ENCODE measurements around the gene ADH1A.
"Not testable (repeated sequence)": the region's sequence is repeated elsewhere in the genome, so short reads cannot be mapped to it uniquely, and the experiment has no call there.

Gene ADH1A

DNA sequence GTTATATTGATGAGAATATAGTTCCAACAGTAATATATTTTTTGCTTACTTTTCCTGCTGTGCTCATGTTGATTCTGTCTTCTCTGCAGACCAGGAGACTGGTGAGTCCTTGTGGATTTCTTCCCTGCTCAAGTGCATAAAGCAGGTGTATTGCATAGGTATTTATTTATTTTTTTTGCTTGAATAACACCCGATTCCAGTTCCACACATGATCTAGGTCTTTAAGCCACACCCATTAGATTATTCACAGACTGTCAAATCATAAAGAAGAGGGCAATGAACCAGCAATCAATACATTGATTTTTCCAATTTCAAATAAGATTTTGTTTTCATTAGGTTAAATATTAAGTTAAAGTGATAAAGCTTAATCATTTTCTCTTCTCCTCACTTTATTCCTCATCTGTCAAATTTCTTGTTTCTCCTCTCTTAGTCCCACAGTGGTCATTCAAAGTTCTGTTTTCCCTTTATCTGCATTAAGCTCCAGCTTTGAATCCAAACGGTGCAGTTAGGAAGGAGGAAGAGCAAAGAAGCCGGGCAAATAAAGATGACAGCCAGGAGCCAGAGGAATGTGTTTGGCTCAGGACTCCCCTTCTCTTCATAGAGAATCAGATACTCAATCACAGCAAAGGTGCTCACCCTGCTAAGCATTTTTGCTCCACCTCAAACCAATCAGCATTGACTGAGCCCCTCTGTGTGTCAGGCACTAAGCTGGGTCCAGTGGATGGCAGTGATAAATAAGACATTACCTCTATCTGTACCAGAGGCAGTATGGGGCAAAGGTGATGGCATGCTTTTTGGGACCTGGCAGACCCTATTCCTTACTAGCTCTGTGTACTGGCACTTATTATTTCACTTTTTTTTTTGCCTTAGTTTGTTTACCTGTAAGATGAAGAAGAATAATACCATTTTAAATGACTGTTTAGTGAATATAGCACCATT is at the start of gene ADH1A:
Gene ADH1A, minus strand, starts transcription at position 138 of the 939 bp plus-strand sequence. Its CDS starts 71 bp downstream, at position 67.
- DNase-seq, result no peak

DNA sequence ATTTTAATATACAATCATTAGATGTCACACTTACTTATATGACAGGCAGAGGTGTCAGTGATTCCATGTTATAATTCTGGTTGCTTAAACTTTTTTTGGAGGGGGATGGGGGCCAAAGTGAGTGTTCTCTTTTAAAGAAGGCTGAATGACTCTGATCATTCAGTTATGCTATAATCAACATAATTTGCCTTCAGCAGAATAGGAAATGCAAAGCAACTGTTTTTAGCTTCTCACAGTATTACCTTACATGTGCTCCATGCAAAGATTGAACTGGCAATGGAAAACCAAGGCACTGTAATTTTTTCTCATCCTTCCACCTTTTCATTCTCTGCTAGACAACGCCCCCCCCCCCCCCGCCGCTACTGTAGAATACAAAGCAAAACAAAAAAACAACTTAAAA is 48.4 kb upstream of the ADH1A start:
- no peak for DNase-seq

DNA sequence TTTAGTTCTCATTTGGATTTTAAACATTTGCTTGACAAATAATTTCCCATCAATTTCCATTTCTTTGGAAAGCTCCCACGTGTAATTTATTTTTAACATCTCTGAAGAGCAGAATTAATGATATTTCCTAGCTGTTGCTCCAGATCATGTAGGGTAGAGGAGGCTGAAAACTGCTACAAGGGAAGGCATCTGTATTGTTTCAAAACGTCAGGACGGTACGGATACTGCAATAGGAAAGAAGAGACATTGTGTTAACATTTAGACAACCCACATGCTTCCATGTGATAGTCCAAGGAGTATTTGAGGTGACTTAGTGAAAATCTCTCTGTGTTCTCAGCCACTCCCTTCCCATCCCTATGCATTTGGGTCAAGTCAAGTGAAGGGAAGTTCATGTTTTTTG is 45.8 kb upstream of the ADH1A start:
- DNase-seq, result no peak

GRCh38 chr4:99334880-99335279 is 44.1 kb upstream of the ADH1A start:
- no peak for DNase-seq

GRCh38 chr4:99330648-99331047 is 39.9 kb upstream of the ADH1A start:
- no peak for DNase-seq

GRCh38 chr4:99329876-99330275 is 39.1 kb upstream of the ADH1A start:
- no peak for DNase-seq

DNA sequence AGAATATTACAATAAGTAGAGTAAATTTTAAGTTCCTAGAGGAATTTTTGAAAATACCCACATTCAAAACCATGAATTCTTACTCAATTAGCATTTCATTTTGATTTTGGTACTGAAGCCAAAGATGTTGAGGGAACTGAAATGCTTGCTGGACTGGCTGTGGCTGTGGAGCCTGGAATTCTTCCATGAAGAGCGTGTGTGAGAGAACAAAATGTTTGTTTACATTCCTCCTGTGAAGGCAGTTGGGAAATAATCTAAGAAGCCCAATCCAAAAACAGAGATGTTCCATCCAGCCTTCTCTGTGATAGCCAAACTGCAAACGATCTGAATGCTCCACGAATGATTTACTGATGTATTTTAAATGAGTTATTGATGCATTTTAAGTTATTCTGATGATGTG is 34.2 kb upstream of the ADH1A start:
- DNase-seq, result no peak

- no peak for DNase-seq
Observed at GRCh38 chr4:99324361-99324760, 33.6 kb upstream of the ADH1A start.

DNA sequence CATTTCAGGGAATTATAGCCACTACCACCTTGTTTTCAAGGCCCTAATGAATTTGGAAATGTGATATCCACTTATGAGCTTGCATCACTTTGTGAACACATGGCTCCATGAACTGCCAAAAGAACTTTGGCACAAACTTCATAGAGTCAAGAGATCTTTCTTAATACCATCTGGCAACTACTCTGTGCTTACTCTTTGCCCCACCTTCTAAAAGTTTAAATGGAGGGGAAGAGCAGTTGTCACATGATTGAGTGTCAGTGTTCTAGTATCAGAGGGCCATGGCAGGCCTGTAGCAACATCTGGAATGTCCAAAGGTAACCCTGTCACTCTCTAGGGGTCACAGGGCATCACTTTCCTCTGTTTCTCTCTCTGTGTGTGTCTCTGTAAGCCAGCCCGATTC is 33.0 kb upstream of the ADH1A start:
- no peak for DNase-seq

GRCh38 chr4:99321241-99322191 is 30.7 kb upstream of the ADH1A start, which contains the start of gene ADH1B:
Gene ADH1B (minus strand): TSS chr4:99321401. CDS start chr4:99321331, 70 bp downstream.
- DNase-seq, result no peak

- not testable (repeated sequence) for DNase-seq
Observed at GRCh38 chr4:99317811-99318210, 27.0 kb upstream of the ADH1A start.

DNA sequence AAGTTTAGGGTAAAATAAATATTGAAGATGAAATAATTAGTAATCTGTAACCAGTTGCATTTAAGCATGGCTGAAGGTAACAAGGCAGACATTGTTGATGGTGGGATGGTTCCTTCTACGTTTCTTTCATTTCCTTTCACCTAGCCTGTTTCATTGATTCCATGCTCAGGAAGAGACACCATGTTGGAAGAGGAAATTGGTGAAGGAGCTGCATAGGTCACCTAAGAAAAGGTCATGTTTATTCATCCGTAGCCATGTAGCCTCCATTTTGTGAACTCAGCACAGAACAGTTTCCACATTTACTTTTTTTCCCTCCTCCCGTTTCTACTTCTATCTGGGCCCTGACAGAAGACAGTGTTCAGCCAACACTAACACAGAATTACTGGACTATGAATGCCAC is 26.6 kb upstream of the ADH1A start:
- DNase-seq, result no peak

DNA sequence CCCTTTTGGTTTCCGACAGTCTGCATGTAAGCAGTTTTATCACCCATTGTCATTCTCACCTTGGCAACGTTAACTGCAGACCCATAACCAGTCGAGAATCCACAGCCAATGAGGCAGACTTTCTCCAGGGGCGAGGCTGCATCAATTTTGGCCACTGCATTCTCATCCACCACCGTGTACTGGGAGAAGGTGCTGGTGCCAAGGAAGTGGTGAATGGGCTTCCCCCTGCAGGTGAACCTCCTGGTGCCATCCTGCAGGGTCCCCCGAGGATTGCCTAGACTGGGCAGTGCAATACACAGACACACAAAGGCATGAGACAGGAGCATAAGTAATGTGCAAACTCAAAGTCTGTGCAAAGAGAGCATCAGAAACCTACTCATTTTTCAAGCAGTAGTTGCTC is 25.1 kb upstream of the ADH1A start:
- DNase-seq, result no peak

DNA sequence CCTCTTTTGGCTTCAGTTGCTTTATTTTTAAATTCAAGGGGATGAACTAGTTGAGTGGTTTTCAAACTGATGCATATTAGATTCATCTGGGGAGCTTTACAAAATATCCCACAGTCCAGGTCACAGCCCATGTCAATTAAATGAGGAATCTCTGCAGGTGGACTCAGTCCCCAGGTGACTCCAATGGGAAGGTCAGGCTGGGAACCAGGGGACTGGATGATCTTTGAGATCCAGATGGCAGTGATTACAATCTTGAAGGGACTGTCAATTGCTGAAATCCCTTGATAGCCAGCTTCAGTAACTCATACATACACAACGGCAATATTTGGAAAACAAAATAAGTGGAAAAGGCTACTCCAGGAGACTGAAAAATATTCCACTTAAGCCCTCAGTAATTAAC is 23.4 kb upstream of the ADH1A start:
- DNase-seq, result no peak

DNA sequence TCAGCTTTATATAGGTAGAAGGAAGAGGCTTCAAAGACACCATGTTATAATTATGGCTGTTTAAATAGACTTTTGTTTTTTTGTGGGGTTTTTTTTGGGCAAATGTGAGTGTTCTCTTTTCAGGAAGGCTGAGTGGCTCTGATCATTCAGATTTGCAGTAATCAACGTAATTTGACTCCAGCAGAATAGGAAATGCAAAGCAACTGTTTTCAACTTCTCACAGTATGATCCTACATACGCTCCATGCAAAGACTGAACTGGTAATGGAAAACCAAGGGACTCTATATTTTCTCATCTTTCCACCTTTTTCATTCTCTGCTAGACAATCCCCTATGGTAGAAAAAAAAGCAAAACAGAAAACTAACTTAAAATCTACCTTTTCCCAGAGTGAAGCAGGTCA is 19.6 kb upstream of the ADH1A start:
- DNase-seq, result no peak

DNA sequence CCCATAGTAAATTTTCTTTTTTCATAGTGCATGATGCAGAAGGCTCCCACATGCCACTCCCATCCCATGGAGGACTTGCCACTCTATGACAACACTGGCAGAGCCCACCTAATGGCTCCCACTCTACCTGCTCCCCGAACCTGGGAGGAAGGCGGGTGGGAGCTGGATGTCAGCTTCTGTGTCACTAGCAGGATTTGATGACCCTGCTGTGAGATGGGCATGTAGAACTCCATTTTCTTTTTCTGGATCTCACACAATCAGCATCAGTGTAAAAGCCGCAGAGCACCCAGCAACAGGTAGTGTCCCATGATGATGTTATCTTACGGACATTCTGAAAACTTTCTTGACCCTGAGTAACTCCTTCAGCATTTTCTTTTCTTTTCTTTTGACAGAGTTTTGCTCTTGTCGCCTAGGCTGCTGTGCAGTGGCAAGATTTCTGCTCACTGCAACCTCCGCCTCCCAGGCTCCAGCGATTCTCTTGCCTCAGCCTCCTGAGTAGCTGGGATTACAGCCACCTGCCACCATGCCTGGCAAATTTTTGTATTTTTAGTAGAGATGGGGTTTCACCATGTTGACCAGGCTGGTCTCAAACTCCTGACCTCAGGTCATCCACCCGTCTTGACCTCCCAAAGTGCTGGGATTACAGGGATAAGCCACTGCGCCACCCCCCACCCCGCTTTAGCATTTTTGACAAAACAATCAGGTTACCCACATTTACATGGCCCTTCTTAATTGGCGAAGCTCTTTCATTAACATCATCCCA is 15.0 kb upstream of the ADH1A start:
- no peak for DNase-seq

GRCh38 chr4:99301376-99302164 is 10.8 kb upstream of the ADH1A start:
- DNase-seq, result no peak

DNA sequence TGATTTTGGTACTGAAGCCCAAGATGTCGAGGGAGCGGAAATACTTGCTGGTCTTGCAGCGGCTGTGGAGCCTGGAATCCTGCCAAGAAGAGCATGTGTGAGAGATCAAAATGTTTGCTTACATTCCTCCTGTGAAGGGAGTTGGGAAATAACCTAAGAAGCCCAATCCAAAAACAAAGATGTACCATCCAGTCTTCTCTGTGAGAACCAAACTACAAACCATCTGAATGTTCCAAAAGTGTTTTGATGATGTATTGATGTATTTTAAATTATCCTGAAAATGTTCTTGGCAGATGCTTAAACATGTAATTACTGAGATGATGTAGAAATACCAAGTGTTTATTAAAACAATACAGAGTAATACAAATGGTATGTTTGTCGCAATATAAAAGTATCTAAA is 10.1 kb upstream of the ADH1A start:
- DNase-seq, result peak; percentile 1

DNA sequence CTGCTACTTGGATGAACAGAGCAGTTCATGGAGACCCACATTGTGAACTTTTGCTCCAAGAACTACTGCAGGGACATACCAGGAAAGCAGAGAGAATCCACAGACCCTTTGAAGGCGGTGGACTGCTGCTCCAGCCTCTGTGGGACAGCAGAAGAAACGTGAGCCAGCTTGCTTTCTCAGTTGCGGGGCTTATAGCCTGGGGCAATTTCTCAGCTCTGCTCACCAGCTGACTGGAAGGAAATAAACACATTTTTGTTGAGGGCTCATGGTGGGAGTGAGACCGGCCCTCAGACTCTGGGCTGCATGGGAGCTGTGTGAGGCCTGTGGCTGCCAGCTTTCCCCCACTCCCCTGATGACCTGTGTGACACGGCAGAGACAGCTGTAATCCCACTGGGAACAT is 2.6 kb upstream of the ADH1A start:
- no peak for DNase-seq

DNA sequence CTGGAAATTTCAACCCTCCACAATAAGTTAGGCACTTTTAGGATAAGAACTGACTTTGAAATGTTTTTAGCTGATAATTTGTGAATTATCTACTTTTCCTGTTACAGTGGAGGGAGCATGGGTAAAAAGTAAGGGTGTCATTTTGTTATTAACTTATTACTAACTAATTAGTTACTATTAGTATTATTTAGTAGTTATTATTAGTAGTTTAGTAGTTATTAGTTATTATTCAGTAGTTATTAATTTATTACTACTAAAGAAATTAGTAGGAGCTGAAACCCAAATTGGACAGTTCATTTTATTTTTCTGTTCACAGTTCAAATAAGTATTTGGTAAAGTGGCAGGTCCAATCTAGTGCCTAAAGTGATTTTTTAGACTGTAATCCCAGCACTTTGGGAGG is 5.4 kb downstream of the ADH1A start:
- DNase-seq, result no peak

GRCh38 chr4:99282731-99283130 is 8.1 kb downstream of the ADH1A start:
- no peak for DNase-seq

GRCh38 chr4:99281261-99281660 is 9.5 kb downstream of the ADH1A start:
- DNase-seq, result no peak
